ENCODE measurements around the gene GFRA1.

The GFRA1 gene

DNA sequence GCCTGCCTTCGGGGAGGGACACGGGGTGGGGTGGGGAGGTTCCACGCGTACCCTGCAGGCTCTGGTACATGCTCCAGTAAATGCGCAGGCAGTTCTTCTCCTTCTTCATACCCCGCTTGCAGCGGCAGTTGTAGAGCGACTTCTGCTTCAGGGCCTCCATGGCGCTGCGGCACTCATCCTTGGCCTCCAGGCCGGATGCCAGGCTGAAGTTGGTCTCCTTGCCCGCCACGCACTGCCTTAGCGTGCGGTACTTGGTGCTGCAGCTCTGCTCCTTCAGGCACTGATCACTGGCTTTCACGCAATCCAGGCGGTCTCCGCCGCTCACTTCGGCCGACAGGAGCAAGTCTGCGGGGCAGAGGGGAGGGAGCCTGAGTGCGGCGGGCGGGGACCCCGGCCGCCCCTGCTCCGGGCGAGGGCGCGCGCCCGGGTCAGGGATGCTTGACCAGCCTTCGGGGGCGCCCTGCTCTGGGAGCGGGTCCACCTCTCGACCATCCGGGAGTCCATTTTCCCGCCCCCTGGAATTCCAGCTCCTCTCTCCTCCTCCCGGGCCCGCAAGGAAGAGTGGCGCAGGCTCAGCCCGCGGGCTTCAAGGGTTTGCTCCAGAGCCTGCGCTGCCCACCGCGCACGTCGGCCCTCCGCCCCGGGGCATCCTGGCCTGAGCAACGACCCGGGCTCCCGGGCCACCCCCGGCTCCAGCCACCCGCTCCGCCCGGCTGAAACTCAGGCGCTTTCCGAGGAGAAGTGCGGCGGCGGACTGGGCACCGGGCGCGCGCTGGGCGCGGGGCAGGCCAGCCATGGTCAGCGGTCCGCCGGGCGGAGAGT is 2.0 kb downstream of the GFRA1 start:
- peak in 1 of 14 donors; percentile 19 for DNase-seq

DNA sequence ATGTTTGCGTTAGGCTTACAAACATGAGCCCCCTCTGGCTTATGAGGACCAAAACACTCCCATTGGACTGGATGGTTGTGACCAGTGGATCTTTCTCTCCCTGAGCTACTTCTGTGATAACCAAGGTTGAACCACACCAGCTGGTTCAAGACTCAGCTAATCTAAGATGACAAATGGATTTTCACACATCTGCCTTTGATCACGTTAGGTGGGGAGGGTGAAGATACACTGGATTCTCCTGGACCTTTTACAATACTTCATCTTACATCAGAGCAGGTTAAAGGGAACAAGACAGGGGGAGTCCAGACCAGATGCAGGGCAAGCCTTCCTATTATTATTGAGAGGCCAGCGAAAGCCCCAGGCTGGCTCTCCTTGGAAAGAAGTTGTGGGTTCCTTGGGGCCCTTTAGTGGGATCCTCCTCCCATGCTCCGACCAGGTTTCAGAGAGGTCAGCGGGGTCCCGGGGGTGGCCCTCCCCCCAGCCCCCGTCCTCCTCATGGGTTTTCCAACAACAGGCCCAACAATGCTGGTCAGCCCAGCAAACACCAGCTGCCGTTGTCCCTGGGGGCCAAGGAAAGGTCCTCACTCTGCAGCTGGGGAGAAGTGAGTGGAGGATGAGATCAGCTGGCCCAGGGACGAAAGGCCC is 2.8 kb downstream of the GFRA1 start:
- no peak for DNase-seq

DNA sequence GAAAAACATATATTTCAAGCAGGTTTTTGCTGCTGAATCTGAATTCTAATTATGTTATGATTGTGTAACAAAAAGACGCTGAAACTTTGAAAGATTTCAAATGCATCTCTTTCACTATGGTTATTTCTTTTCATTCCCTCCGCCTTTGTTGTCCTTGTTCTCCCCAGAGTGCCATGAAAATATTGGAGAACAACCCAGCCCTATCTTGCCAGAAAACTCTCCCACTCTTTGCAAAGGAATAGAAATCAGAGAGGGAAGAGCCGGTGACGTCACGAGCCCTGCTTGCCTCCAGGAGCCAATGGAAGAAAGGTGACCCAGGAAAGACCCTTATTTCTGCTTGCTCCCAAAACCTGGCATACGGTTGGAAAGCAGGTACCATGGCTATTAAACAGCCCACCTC is 3.4 kb downstream of the GFRA1 start:
- DNase-seq, result no peak

DNA sequence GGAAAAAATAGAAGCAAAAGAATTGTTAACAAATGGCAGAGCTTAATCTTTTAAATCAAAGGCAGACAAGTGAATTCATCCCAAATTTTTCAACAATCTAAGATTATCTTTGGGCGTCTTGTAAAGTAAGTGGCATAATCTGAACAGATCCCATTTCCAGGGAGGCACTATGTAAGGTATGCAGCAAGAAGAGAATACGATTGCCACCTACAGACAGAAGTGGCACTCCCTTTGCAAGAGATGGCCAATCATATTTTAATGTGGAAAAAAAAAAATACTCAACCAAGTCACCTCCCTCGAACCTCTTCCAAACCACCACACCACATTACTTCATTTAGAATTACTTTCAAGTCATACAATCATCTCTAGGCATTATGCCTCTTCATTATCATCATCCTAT is 4.0 kb downstream of the GFRA1 start:
- DNase-seq, result no peak

DNA sequence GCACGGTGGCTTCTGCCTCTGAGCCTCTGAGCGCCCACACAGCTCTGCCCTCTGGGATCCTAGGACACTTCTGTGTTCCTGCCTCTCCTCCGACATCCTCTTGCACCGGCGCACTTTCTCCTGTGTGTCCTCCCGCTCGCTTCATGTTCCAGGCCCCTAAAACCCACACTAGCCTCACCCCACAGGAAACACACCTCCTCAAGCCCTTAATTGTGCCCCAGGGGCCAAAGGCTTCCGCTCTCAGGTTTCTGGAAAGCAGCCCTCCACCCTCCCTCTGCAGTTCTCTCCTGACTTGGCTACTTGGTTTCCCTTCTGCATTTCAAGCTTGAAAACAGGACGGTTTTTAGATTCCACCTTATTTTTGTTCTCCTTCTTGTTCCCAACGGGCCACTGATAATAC is 7.3 kb downstream of the GFRA1 start:
- no peak for DNase-seq

DNA sequence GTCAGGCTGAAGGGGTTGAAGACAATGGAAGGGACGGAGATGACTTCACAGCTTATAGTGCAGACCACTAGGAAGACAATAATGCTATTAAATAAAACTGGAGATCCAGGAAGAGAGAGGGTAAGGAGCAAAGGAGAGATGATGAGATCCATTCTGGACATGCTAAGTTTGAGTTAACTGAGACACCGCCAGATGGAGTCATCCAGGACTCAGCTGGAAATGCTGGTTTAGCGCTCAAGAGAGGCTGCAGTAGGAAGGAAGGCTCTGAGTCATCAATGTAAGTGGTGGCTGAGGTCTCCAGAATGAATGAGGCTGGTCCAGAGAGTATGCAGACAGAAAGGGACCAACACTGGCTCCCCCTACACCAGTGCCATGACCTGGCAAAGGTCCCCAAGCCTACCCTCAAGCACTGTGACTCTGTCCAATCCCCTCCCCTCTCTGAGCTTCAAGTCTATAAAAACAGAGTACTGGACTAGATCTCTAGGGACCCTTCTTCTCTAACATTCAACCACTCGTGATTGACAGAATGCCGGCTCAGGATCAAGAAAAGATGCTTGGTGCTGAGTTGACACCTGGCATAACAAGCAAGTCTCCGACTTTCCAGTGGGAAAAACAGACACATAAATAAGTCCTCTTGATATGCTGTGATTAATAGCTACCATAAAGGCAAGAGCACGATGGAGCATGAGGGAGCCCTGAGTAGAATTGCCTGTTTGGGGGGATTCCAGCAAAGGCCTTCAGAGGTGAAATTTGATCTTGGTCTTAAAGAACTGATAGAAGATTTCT is 8.9 kb downstream of the GFRA1 start:
- DNase-seq, result no peak

DNA sequence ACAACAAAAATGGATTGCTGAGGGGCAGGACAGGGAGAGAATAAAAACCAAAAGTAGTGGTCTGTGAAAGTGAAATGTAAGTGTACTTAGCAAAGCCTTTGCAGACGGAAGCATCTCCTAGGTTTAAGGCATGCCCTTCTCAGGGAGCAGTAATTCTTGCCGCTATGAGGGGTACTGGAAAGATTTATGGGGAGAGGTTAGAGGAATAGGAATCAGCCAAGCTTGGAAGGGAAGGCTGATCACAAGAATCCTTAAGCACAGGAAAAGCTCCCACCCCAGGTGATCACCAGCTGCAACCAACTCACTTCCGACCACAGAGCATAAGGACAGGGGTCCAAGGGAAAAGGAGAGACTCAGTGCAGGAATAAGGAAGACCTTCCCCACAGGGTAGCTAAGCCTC is 10.3 kb downstream of the GFRA1 start:
- no peak for DNase-seq

DNA sequence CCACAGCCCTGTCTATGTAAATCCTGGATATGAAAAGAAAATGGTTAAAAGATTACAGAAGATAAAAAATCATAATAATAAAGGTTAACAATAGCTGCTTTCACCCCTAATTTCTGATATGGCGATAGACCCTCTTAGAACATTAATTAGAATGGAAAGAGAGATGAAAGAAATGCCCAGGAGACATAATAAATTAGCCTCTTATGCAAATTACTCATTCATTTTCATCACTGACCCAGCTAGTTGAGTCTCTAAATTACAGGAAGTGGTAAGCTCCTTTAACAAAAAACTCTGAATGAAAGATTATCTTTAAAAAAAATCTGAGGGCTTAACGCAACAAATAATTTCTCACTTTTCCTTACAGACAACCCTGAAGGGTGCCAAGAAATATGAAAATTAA is 12.4 kb downstream of the GFRA1 start:
- no peak for DNase-seq

DNA sequence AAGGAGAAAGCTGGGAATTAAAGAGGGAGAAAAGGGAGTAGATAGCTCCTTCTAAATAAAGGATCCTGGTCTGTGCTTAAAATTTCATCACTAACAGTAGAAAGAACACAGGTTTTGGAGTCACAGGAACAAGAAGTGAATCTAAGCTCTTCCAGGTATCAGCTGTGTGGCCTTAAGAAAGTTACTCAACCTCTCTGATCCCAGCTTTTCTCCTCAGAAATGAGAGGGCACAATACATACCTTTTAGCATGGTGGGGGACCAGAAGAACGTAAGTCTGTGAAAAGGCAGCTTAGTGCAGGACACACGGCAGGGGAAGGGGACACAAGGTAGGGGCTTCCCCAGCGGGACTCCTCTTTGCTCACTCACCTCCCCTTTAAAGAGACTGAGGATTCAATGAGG is 13.4 kb downstream of the GFRA1 start:
- no peak for DNase-seq

DNA sequence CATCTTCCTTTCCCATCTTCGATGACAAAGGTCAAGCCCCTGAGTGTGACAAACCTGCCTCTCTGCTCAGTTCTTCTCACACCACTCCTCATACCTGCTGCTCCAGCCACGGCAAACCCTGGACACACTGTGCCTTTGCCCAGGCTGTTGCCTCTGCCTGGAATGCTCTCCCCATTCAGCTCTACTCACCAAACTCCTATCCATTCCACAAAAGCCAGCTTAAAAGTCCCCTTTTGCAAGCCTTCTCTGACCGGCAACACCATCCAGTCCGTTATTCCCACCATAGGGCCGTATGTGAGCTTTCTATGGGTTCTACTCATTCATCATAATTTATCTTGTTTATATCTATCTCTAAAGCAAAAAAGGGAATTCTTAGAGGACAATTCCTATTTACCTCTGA is 15.2 kb downstream of the GFRA1 start:
- DNase-seq, result no peak

DNA sequence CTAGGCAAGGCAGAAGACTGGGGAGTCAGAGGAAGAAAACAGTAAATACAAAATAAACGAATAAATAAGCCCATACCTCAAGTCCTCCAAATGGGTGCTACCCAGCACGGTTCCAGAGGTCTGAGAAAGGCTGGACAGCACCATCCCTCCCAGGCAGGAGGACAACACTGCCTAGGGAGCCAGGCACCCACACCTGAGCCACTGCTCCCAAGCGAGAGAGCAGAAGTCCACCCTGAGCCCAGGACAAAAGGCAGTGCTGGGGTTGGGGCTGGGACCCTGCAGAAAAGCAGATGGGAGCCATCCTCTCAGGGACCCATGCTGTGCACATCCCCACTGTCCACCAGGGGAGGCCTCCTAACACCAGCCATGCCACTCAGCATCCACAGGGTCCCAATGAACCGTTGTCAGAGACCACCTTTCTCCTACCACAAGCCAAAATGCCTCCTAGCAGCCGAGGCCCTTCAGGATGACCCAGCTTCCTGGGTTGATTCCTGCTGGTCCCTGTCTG is 16.2 kb downstream of the GFRA1 start:
- DNase-seq, result no peak

DNA sequence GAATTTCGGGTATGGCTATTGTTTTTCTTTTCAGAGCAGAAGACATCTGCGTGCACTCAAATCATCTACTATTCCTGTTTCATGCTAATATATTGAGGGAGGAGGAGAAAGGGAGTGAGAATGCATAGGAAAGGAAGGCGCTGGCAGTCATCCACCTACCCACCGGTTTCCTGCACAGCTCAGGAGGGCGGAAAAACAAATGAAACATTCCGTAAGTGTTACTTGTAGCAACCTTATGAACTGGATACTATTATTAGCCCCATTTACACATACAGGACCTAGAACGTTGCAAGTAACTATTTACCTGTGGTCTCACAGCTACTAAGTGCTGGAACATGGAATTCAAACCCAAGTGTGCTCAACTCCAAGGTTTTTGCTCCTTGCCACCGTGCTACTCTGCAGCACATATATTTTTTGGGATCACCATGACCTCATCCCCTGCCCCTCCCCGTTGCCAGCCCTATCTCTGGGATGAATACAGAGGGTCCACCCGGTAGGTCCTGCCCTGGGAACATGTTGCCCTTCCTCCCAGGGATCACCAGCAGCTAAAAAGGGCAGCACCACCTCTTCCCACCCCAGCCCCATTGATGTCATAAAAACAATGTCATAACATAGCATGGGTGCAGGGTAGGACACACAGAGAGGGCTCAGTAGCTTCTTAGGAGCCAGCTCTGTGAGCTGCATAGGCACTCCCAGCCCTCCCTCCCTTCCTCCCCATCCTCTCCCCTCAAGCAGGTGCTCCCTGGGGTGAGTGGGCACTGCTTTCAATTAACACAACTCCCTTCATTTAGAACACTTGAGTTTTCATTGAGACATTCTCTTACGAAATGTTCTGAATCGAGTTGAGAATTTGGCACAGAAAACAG is 16.9 kb downstream of the GFRA1 start:
- no peak for DNase-seq

DNA sequence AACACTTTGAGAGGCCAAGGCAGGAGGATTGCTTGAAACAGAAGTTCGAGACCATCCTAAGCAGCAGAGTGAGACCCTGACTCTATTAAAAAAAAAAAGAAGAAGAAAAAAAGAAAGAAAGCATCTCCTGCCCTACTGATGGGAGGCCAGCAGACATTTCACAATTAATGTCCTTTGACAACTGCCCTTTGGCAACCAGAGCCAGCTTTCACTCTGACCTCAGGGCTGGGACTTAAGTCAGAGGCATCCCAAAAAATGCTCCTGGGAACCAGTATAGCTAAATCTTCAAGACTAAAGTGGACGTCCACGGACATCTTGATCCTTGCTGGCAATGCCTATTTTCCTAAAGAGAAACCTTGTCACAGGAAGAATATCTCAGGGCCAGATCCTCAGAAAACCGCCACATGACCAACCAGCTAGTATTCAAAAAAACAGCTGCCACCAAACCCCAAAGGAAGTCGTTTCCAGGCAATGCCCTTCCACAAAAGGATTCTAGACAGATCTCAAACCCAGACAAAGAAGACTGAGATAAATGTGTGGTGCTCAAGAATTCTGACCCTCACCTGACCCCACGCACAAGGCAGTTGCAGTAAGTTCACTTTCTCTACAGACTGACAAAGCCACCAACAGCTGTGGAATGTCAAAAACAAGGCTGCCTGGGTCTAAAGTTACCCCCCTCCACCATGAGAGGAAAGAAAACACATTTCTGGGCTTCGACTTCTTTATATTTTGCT is 18.4 kb downstream of the GFRA1 start:
- DNase-seq, result no peak

DNA sequence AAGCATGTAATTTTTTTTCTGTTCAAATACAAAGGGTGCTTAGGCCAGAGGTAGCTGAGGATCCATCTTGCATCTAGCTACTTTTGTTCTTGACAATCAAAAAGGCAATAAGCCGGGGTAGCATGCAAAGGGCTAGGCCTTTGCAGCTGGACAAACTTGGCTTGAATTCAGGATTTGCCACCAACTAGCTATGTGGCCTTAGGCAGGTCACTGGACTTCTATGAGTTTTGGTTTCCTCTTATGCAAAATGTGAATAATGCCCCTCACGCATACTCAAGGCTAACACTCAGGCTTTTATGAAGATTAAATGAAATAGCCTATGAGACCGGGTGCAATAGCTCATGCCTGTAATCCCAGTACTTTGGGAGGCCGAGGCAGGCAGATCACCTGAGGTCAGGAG is 19.3 kb downstream of the GFRA1 start:
- no peak for DNase-seq

DNA sequence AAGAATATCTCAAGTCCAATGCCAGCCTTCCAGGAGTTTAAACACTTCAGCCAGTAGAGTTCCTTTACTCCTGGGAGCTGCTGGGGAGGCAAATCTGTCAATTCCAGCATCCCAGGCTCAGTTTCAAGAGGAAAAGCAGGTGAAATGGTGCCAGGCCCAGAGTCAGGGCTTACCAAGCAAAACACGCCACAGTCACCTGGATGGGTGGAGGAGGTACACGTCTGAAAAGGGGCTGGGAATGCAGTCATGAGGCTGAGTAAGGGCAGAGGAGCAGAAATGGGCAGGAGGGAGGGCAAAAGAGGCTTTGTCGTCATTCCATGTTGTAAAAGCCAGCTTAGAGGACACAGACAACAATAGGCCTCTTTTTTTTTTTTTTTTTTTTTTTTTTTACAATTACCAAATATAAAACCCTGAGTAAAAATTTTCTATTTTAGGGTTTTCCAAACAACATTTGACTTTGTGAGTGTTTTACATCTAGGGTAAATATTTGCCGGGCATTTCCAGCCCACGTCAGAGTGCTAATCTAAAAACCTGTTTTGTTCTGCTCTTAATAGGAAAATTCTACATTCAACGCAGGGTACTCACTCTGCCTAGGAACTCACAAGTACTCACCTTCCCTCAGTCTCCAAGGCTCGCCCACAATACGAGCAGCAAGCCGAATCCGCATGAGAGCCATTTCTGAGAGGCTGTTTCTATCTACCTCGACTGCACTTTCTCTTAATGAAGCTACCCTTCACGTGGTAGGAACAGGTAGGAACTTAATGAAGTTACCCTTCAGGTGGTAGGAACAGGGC is 21.2 kb downstream of the GFRA1 start:
- DNase-seq, result no peak

DNA sequence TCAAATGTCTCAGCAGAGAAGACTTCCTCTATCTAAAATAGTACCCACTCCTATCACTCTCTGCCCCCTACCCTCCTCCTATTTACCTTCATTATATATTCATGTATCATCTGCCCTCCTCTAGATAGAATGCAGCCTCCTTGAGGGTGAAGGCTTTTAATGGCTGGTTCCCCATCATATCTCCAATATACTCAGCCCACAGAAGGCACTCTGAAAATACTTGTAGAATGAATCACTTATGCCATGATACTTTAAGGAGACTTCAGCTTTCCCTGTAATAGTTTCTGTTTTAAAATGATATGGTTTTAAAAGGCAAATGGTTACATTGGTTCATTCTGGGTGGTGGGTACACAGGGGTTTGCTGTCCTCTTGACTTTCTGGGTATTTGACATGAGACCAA is 25.3 kb downstream of the GFRA1 start:
- DNase-seq, result no peak

DNA sequence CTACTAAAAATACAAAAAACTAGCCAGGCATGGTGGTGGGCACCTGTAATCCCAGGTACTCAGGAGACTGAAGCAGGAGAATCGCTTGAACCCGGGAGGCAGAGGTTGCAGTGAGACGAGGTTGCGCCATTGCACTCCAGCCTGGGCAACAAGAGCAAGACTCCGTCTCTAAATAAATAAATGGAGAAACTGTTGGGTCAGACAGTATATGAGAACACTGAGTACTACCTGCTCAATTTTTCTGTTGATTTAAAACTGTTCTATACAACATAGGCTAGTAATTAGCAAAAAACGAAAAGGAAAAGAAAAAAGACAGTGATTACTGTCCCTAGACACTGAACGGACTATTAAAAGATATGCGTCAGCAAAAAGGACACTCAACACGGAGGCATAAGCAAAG is 26.7 kb downstream of the GFRA1 start:
- no peak for DNase-seq

DNA sequence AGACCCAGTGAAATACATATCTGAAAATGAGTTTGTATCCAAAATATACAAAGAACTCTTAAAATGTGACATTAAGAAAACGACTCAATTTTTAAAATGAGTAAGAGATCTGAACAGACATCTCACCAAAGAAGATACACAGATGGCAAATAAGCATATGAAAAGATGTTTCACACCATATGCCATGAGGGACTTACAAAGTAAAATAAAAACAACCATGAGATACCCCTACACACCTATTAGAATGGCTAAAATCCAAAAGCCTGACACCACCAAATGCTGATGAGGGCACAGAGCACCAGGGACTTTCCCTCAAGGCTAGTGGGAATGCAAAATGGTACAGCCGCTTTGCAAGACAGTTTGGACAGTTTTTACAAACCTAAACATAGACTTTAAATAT is 27.9 kb downstream of the GFRA1 start:
- no peak for DNase-seq

DNA sequence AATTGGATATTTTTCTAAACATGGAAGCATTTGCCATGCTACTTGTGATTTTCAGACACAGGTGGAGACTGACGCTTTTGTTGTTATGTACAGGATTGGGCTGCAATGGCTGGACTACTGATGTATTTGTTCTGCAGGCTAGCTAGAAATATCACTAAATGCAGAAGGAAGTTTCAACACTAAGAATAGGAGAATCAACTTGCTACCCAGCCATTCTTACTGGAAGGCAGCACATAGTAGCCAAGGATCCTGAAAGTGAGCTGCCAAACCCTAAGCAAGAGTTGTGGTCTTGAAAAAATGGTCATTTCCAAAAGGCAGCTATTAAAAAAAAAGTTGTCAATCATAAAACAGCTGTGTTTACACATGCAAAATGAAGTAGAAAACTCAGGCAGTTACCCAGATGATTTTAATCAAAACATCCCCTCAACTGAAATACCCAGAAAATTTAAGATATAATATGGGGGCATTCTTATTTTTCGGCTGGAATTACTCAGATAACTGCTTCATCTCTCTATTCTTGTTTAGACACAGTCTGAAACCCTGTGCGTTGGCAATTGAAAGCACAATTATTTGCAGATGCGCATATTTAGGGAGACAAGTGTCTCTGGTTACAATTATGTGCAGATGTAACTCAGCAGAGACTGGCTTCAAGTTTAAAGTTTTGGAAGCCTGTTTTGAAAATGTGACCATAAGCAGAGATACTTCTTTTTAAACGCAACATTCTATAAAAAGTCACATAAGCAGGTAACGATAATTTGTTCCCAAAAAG is 31.2 kb downstream of the GFRA1 start:
- no peak for DNase-seq

DNA sequence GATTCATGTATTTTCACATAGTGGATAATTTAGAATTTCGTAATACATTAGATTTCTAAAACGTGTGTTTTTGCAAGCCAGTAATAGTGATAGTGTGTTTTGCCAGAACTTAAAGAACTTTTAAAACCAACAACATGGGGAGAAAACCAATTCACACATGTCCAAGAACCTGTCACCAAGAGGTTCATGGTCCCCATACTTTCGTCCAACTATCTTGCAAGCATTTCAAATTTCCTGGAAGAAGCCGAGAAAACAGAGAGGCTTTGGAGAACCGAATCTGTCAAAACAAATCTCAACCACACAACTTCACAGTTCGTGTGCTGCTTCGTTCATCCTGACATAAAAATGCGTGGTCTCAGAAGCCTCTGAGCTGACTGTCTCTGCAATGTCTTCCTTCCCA is 31.9 kb downstream of the GFRA1 start:
- no peak for DNase-seq

All from C1 segment of cervical spinal cord (tissue), 14 donors.